SW480 (cell line): Measurements from ENCODE around the gene ASRGL1.
A peak's percentile ranks its signal among the peaks of the same experiment; 100 is the strongest.

Experiments used
- DNase-seq: peaks from one replicate; pipeline ENCODE4 v3.0.0-alpha.2; 2016; ENCODE audit warnings: low spot score

The ASRGL1 gene

DNA sequence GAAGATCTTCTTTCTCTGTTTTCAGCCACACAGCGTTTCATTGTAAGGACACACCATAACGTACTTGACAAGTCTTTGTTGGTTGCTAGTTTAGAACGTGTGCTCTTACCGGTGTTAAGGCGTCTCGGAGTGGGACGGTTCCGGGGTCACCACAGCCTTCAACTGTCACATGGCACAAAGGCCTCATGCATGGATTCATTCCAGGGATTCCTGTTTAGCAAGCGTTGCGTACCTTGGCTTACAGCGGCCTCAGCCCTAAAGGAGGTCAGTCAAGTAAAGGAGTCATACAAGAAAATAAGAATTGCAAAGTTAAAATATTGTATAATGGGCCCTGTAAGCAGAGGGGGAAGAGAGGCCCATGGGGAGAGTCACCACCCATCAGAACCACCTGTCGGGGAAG lies 79.3 kb downstream of the ASRGL1 start:
- no peak for DNase-seq

DNA sequence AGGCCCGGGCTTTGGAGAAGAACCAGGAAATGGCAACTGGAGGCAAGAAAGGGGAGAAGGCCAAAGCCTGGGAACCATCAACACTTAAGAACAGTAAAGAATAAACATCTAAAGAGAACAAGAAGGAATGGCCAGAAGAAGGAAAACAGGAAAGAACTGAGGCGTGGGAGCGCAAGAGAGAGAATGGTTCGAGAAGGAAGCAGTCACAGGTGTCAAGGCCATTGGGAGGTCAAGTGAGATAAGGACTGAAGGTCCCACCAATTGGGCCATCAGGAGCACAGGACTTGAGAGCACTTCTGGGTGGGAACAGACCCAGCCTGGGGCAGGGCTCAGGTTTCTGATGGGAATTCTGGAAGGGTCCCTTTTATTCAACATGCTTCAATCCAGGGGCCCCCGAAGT lies 80.9 kb downstream of the ASRGL1 start:
- DNase-seq = no peak

DNA sequence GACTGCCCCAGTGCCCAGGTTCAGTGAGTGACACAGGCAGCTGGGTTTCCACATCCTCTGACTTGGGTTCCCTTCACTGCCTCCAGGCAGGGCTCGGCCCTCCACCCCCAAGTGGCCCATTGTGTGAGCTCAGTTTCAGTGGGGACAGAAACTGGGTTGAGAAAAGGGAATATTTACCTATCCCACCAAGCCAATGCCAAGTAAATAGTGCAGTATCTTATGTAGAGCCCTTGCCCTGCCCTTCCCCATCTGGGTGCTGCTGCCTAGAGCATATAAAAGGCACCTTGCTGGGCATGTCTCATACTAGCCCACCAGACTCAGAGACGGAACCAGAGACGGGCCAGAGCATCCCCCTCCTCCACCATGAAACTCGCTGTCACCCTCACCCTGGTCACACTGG lies 81.5 kb downstream of the ASRGL1 start, which contains the start of gene SCGB1A1:
SCGB1A1 (plus strand) TSS at position 301 of the 400 bp plus-strand sequence; CDS start at position 364, 63 bp downstream.
- DNase-seq = no peak

DNA sequence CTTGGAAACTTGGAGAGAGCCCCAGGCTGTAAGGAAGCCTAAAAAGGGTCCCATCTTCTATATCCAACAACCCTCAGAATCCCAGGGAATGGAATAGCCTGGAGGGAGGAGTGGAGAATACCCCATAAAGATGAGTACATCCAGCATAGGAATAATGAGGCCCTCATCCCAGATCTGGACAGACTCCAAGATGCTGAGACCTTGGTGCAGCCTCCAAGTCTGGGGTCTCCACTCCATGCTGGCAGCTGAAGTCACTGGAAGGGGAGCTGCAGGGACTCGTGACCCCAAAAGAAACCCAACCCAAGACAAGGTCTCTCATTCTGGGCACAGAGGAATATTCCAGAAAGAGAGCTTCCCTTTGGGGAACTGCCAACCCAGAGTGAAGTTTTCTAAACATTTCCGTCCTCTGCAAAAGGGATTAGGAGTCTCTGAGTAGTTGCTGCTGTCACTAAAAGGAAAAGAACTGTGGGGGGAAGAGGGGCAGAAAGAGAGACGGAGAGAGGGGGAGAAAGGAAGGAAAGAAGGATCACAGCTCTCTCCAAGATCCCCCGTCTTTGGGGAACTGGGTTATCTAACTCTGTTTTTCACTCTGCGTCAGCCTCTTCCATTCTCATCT lies 82.2 kb downstream of the ASRGL1 start:
- no peak for DNase-seq

DNA sequence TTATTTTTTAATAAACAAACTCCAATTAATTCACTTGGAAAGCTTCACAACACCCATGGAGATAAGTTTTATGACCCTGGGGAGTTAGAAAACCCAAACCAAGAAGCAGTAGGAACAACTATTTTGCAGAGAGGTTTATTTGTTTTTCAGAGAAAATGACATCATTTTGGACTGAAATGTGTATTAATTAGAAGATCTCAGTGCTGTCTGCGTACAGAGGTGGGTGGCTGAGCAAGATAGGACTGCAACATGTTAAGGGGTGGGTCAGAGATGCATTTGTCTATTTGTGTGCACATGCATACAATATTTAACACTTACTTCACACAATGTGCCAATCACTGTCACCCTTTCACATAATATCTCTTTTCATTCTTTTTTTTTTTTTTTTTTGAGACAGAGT lies 82.7 kb downstream of the ASRGL1 start:
- DNase-seq = no peak

DNA sequence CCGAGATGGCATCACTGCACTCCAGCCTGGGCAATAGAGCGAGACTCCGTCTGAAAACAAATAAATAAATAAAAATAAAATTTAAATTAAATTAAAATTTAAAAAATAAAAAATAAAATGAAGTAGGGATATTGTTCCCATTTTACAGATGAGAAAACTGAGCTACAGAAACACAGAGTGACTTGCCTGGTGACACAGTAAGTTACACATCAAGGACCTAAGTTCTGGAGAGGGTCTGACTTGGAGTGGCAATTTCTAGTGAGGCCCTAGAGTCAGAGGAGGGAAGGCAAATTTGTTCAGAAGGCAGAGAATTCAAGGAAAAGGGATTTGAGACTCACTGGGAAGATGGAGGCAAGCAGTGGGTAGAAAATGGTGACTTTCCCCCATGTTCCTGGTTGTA lies 83.6 kb downstream of the ASRGL1 start:
- DNase-seq = no peak

DNA sequence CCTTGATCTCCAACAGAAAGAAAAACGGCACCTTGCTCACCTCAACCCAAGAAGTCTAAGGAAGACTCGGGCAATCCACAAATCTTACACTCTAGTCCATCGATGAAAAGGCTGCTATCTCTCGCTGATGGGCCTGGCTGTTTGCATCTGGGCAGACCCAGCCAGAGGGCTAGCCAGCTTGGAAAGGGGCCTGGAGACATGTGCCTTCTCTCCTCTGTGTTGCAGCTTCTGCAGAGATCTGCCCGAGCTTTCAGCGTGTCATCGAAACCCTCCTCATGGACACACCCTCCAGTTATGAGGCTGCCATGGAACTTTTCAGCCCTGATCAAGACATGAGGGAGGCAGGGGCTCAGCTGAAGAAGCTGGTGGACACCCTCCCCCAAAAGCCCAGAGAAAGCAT lies 84.7 kb downstream of the ASRGL1 start:
- DNase-seq = no peak

DNA sequence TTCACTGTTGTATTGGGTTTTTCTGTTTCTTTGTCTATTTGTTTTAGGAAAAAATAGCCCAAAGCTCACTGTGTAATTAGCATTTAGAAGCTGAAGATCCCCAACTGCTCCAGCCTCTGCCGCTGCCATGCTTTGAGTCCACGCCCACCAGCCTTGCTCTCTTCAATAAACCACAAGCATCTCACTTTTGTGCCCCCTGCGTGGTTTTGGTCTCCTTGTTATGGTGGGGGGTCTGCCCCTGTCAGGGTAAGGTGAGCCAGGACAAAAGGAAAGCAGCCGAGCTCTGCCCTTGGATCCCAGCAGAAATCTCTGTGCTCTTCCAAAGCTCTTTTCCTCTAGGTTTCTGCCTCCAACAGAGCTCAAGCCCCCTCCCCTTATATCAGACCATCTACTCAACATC lies 85.8 kb downstream of the ASRGL1 start:
- no peak for DNase-seq

DNA sequence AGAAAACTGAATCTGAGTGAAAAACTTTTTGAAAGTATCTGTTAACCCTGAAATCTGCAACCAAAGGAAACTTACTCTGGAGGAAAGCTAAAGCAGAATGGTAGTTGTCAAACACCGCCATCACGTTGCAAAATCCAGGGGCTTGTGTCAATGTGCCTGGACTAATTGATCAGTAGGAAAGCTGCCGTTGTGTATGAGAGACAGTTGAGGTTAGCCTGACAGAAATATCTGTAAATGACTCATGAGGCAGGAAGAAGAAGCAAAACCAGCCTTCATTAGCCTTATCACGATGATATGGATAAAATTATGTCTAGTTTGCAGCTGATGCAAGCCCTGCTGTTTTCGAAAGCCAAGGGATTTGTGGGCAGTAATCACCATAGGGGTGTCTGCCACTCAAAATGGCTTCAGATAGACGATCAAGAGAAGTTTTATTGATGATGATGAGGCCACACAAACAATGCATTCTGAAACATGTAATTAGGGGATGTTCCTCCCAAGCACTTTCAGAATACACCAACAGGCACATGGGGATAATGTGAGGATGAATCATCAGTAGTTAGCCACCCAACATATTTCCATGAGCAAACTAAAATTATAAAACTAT lies 90.5 kb downstream of the ASRGL1 start:
- DNase-seq = peak; percentile 32

DNA sequence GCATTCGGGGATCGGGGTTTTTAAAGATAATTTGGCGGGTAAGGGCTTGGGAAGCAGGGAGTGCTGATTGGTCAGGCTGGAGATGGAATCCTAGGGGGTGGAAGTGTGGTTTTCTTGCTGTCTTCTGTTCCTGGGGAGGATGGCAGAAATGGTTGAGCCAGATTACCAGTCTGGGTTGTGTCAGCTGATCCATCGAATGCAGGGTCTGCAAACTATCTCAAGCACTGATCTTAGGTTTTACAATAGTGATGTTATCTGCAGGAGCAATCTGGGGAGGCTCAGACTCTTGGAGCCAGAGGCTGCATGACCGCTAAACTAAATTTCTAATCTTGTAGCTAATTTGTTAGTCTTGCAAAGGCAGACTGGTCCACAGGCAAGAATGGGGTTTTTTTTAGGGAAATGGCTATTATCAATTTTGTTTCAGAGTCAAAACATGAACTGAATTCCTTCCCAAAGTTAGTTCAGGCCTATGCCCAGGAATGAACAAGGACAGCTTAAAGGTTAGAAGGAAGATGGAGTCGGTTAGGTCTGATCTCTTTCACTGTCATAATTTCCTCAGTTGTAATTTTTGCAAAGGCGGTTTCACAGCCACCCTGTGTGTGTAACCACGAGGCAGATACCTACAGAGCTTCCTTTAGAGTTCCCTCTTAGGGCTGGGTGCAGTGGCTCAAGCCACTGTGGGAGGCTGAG lies 91.8 kb downstream of the ASRGL1 start:
- no peak for DNase-seq

DNA sequence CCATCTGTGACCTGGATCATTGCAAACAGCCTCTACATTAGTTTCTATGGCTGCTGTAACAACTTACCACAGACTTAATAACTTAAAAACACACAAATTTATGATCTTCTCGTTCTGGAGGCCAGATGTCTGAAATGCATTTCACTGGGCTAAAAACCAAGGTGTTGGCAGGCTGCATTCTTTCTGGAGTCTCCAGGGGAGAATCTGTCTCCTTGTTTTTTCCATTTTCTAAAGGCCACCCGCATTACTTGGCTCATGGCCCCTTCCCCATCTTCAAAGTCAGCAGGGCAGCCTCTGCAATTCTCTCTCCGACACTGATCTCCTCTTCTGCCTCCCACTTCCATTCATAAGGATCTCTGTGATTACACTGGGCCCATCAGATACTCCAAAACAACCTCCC lies 93.2 kb downstream of the ASRGL1 start:
- DNase-seq = no peak

DNA sequence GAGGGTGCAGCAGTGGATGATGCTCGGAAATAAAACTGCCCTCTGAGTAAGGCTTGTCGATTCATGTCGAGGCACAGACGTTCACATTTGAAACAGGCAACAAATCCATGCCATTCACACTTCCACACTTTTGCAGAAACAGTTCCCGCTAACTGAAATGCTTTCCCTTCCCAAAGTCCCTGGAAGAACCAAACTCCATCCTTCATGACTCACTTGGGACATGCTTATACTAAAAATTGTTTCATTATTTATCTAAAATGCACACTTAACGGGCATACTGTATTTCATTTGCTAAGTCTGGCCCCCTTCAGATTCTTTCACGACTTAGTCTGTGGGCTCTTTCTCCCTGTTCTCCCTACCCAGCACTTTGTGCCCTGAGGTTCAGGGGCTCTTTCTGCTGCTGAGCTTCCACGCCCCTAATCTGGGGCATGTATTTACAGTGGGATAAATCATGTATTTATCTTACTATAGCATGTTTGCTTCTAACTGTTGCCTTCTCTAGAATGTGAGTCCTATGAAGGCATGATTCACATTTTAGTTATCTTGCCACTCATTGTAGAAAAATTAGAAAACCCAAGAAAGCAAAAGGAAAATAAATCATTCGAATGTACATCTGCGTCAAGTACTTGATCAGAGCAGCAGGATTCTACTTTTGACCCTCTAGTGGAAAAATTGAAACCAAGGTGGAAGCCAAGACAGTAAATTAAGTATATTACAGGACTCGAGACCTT lies 94.1 kb downstream of the ASRGL1 start:
- DNase-seq = no peak

DNA sequence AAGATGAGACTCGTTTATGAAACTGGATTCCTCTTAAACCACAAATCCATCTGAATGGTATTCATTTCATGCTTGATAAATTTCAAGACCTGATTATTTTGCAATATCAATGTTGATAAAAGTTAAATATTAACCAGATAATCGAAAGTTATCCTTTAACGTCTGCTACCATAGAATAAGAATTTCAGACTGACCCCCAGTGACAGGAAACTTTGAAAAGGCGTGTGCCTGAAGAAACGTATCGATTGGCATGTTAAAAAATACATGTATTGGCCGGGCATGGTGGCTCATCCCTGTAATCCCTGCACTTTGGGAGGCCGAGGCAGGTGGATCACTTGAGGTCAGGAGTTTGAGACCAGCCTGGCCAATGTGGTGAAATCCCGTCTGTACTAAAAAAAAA lies 95.4 kb downstream of the ASRGL1 start:
- no peak for DNase-seq

DNA sequence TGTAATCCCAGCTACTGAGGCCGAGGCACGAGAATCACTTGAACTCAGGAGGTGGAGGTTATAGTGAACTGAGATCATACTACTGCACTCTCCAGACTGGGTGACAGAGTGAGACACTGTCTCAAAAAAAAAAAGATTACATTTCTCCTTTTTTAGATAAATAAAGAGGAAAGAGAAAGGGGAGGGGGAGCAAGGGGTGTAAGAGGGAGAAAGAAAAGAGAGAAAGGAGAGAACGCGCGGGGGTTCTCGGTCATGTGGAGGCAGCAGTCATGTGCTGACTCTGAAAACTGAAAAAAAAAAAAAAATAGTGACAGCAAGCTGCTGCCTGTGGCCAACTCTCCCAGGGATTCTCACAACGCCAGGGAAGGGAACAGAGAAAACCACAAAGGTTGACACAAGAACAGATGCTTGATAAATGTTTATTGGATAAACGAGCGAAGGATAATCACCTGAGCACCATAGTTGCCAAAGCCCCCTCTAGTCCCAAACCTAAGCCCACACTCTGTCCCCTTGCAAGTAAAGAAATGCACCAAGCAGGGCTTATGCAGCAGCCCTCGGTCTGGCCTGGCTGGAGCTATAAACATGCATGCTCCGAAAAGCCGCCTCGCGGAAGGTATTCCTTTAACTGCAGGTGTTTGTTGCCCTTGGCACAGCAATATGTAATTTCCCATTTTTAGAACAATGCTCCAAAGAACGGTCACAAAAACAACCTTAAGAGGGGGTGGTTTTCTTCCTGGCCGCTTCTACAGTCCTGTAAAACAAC lies 96.1 kb downstream of the ASRGL1 start:
- DNase-seq = no peak

DNA sequence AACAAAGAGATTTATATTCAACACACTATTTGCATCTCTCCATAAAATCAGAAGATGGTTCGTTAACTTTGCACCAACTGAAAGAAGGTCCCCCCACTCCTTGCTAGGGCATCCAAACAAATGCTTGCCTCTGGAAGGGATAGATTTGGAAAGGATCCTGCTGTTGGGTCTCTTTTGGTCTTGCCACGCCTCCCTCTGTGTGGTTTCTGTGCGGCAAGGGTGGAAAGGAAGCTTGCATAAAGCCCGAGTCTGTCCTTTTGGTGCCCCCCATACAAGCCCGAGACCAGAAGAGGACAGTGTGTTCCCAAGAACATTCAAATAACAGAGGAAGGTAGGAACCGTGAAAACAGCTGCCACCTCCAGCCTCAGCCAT lies 96.6 kb downstream of the ASRGL1 start:
- no peak for DNase-seq

DNA sequence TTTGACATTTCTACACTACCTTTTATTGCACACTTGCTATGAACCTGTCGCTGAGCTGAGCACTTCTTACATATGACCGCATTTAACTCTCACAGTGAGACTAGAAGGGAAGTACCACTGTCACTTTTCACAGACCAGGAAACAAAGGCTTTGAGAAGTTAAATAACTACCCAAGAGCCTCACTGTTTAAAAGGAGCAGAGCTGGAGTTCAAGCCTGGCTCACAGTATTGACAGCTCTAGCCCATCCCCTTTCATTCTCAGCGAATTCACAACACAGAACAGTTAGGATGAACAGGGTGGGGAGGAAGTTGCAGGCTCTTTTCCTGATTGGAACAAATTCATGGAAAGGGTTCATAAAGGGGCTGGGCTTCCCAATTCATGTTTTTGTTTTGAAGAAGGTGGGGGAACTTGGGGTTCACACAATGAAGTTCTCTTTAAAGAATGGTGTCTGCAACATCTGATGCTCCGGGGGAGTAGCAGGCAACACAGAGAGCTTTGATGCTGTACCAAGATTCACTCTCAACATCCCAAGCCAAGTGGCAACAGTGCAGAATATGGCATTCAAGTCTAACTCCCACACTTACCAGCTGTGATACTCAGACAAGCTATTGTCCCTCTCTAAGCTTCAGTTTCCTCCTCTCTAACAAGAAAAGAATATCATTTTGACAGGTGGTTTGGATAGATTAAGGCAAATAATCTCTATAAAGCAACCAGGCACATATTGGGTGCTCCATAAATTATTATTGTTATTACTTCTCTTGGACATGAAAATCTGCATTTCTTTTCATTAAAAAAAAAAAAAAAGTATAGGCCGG lies 98.8 kb downstream of the ASRGL1 start:
- no peak for DNase-seq

DNA sequence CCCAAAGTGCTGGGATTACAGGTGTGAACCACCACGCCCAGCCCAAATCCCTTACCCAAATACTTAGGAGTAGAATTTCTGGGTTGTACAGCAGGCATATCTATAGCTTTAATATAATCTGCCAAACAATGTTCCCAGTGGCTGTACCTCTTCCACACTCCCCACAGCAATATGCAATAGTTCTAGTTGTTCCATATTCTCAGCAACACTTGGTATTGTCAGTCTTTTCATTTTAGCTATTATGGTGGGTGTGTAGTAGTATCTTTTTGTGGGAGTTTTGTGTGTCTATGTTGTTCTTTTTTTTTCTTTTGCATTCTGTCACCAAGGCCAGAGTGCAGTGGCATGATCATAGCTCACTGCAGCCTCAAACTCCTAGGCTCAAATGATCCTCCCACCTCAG lies 100.4 kb downstream of the ASRGL1 start:
- DNase-seq = no peak

DNA sequence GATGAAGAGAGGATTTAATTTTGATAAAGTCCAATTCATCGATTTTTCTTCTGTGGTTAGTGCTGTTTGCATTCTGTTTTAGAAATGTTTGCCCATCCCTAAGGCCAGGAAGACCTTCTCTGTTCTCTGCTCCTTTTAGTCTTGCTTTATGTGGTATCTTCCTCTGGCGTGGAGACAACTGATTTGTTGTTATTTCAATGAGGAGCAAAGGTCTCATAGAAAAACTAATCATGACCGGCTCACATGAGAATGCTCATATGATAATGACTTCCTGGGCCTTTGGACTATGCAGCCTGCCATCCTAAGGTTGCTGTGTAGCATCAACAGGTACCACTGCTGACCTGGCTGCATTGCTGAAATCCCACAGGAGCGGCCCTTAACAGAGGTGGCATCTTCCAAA lies 101.4 kb downstream of the ASRGL1 start:
- DNase-seq = no peak

DNA sequence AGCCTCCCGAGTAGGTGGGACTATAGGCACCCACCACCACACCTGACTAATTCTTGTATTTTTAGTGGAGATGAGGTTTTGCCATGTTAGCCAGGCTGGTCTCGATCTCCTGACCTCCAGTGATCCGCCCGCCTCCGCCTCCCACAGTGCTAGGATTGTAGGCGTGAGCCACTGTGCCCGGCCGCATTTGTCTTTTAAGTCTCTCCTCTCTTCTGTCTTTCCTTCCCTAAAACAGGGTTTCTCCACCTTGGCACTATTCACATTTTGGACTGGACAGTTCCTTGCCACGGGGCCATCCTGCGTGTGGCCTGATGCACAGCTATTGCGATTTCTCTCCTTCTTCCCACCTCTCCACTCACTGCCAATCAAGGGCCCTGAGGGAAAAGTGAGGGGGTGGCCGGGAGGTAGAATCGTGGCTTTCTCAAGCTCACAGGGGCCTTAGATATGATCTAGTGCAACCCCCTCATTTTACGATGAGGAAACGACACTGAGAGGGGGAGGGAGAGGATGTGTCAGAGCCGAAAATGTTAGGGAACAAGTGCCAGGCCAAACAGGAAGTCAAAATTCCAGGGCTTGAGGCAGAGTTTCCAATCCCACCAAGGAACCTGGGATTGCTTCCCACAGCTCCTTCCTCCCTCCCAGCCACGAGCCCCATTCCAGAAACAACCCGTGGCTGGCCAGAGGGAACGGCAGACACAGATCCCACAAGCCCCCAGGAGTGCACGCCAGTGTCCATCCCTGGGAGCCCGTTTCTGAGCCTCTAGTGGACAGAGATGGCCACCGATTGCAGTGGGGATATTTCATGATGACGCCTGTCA lies 102.7 kb downstream of the ASRGL1 start:
- DNase-seq = no peak
